ACC112 (cell line): ENCODE results near the gene ZNF99.
"Not testable (repeated sequence)": the region's sequence is repeated elsewhere in the genome, so short reads cannot be mapped to it uniquely, and the experiment has no call there.

ENCODE experiments used
- H2AFZ ChIP-seq: fragments of 200-600 bp; sonication (generic); one replicate; pipeline ENCODE4 v1.6.0; 2017; ENCODE audit warnings: antibody characterized with exemption, low read length; ENCODE audit not compliant: unreplicated experiment
- H3K27ac ChIP-seq: fragments of 200-600 bp; sonication (generic); 2 replicates; pipeline ENCODE4 v1.5.1; 2014; ENCODE audit warnings: low read depth, mild to moderate bottlenecking, antibody characterized with exemption, low read length, moderate library complexity
- H3K27me3 ChIP-seq: fragments of 200-600 bp; sonication (generic); 2 replicates; pipeline ENCODE4 v1.6.1; 2014; ENCODE audit warnings: mild to moderate bottlenecking, antibody characterized with exemption, low read length, moderate library complexity, mixed read lengths; ENCODE audit not compliant: insufficient read depth
- H3K36me3 ChIP-seq: fragments of 200-600 bp; sonication (generic); 2 replicates; pipeline ENCODE4 v1.6.1; 2016; ENCODE audit warnings: mild to moderate bottlenecking, antibody characterized with exemption, low read length, moderate library complexity, mixed read lengths; ENCODE audit not compliant: insufficient read depth
- H3K4me1 ChIP-seq: fragments of 200-600 bp; sonication (generic); one replicate; pipeline ENCODE4 v1.6.1; 2016; ENCODE audit warnings: low read length, mixed read lengths; ENCODE audit not compliant: insufficient read depth, unreplicated experiment, control insufficient read depth
- H3K4me3 ChIP-seq: fragments of 200-600 bp; sonication (generic); 2 replicates; pipeline ENCODE4 v1.5.1; 2014; ENCODE audit warnings: mild to moderate bottlenecking, low read depth, low read length
- H3K79me2 ChIP-seq: fragments of 200-600 bp; sonication (generic); one replicate; pipeline ENCODE4 v1.6.0; 2016; ENCODE audit warnings: low read length; ENCODE audit not compliant: control insufficient read depth, unreplicated experiment, insufficient read depth

Gene ZNF99

DNA sequence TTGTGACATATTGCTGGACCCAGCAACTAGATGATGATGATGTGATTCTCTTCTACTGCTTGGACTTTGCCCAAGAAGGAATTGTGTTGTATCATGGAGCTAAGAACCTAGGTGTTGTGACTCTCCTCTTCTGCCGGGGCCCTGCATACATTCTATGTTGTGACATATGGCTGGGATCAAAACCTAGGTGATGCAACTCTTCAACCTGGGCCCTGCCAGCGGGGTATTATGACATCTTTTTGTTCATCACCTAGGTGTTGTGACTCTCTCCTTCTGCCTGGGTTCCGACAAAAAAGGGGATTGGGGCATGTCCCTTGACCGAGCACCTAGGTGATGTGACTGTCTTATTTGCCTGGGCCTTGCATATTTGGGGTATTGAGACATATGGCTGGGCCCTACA, 55.7 kb downstream of the ZNF99 start:
- H3K27ac ChIP-seq, H3K27me3 ChIP-seq, H3K4me3 ChIP-seq: not testable (repeated sequence)

DNA sequence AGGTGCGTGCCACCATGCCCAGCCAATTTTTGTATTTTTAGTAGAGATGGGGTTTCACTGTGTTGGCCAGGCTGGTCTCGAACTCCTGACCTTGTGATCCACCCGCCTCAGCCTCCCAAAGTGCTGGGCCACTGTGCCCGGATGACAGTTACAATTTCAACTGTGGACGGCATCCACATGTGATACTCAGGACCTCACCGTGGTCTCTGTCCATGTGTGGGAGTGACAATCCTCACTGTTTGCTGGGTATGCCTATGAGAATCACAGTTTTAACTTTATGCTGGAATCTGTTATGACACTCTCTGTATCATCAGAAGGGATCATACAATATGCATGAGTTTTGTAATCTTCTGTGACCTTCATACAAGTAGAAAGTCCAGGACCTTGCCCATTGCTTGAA, 62.4 kb downstream of the ZNF99 start:
- H3K4me3 ChIP-seq, H3K27ac ChIP-seq, H2AFZ ChIP-seq, H3K79me2 ChIP-seq, H3K36me3 ChIP-seq, H3K27me3 ChIP-seq, H3K4me1 ChIP-seq: not testable (repeated sequence)

More for the DNA sequence above, 55.7 kb downstream of the ZNF99 start:
- not testable (repeated sequence) for H3K36me3 ChIP-seq, H3K79me2 ChIP-seq, H3K4me1 ChIP-seq, H2AFZ ChIP-seq

DNA sequence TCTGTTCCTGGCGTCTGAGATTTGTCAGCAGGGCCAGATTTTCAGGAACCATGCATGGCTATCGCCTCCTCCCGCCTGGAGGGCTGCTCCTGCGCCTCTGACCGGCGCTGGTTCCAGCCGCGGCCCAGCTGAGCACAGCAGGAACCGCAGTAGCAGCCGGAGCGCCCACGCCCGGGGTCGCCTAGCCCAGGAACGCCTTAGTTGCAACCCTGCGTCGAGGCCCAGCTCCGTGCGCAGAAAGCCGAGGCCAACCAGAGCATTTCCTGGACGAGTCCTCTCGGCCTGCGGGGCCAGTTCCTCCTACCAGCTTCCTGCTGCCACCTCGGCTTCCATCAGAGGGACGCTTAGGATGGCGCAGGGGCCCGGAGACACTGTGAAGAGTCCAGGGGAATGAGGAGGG, 75.0 kb downstream of the ZNF99 start:
- Histone ChIP-seq H3K36me3 (no peaks in the 10 kb centered on the region), H3K4me1 (no peaks in the 10 kb centered on the region), H3K79me2 (no peaks in the 10 kb centered on the region), H3K27me3 (no peaks in the 10 kb centered on the region), H2AFZ (no peak overlapping the region), H3K27ac (no peak overlapping the region), H3K4me3 (no peak overlapping the region)

DNA sequence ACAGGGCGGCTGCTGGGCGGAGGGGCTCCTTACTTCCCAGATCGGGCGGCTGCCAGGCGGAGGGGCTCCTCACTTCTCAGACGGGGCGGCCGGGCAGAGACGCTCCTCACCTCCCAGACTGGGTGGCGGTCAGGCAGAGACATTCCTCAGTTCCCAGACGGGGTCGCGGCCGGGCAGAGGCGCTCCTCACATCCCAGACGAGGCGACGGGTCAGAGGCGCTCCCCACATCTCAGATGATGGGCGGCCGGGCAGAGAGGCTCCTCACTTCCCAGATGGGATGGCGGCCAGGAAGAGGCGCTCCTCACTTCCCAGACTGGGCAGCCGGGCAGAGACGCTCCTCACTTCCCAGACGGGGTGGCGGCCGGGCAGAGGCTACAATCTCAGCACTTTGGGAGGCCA, 80.9 kb downstream of the ZNF99 start:
- not testable (repeated sequence) for H3K4me3 ChIP-seq, H3K36me3 ChIP-seq, H3K27me3 ChIP-seq, H3K4me1 ChIP-seq, H3K79me2 ChIP-seq, H2AFZ ChIP-seq, H3K27ac ChIP-seq

DNA sequence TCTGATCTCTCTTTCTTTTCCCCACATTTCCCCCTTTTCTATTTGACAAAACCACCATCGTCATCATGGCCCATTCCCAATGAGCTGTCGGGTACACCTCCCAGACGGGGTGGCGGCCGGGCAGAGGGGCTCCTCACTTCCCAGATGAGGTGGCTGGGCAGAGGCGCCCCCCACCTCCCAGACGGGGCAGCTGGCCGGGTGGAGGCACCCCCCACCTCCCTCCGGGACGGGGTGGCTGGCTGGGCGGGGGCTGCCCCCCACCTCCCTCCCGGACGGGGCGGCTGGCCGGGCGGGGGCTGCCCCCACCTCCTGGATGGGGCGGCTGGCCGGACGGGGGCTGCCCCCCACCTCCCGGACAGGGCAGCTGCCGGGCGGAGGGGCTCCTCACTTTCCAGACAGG, 81.3 kb downstream of the ZNF99 start:
- H3K79me2 ChIP-seq, H3K36me3 ChIP-seq, H3K4me1 ChIP-seq, H3K27me3 ChIP-seq, H3K4me3 ChIP-seq, H2AFZ ChIP-seq, H3K27ac ChIP-seq: not testable (repeated sequence)
